Stimulated activated CD4-positive, alpha-beta T cell treated with anti-CD3 and anti-CD28 coated beads, Interleukin-1b, Interleukin-23, amount 100 ng/mL, for 4 hours (primary cell): Measurements from ENCODE around the gene PHF20.
"Not testable (repeated sequence)": the region's sequence is repeated elsewhere in the genome, so short reads cannot be mapped to it uniquely, and the experiment has no call there.

Experiments
- DNase-seq, 2 donors: peaks; one replicate each; pipeline ENCODE4 v3.0.0-alpha.2; 2020; ENCODE audit warnings: low read depth in 2 of 2

Gene PHF20

GRCh38 chr20:35839904-35840303 is 68.1 kb downstream of the PHF20 start:
- DNase-seq: no peak

DNA sequence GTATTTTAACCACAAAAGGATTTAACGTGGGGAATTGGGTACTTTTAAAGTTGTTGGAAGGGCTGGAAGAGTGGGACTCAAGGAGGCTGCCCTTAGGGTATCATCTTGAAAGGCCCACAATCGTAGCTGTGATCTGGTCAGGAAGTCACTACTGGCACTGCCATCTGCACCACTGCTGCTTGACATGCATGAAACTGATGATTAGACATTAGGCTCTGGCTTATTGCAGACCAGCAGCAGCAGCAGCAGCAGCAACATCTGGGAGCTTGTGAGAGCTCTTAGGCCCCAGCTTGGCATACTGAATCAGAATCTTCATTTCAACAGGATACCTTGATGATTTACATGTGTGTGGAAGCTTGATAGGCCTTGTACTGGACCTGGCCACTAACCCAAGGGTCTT is 68.6 kb downstream of the PHF20 start:
- no peak for DNase-seq

DNA sequence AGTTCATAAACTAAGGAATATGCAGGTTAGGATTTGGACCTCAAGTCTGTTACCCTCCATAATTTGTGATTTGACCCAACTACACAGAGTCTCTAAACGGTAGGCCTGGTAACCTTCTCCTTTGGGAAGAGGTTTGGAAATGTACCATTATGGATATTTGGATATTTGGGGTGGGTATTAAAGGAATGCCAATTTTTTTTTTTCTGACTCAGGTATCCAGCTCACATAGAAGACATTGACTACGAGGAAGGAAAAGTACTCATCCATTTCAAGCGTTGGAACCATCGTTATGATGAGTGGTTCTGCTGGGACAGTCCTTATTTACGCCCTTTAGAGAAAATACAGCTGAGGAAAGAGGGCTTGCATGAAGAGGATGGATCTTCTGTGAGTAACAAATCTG is 70.5 kb downstream of the PHF20 start:
- no peak for DNase-seq

GRCh38 chr20:35843894-35844293 is 72.1 kb downstream of the PHF20 start:
- not testable (repeated sequence) for DNase-seq

DNA sequence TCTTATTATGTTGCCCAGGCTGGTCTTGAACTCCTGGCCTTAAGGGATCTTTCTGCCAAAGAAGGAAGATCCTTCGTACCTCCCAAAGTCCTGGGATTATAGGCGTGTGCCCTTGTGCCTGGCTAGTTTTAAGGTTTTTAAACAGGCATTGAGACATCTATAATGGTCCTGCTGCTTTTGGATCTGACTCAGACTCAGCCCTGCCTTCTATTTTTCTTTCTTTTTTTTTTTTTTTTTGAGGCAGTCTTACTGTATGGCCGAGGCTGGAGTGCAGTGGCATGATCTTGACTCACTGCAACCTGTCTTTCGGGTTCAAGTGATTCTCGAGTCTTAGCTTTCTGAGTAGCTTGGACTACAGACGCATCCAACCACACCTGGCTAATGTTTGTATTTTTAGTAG is 73.7 kb downstream of the PHF20 start:
- DNase-seq: no peak

GRCh38 chr20:35849706-35850105 is 77.9 kb downstream of the PHF20 start:
- no peak for DNase-seq

DNA sequence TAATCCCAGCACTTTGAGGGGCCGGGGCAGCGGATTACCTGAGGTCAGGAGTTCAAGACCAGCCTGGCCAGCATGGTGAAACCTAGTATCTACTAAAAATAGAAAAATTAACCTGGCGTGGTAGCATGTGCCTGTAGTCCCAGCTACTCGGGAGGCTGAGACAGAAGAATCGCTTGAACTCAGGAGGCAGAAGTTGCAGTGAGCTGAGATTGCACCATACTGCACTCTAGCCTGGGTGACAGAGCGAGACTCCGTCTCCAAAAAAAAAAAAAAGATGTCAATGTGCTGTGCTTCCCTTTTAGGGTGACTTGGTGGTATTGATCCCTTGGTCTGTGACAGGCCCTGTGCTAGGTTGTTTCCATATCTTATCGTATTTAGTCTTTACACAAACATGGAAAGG is 79.8 kb downstream of the PHF20 start:
- DNase-seq: not testable (repeated sequence)

DNA sequence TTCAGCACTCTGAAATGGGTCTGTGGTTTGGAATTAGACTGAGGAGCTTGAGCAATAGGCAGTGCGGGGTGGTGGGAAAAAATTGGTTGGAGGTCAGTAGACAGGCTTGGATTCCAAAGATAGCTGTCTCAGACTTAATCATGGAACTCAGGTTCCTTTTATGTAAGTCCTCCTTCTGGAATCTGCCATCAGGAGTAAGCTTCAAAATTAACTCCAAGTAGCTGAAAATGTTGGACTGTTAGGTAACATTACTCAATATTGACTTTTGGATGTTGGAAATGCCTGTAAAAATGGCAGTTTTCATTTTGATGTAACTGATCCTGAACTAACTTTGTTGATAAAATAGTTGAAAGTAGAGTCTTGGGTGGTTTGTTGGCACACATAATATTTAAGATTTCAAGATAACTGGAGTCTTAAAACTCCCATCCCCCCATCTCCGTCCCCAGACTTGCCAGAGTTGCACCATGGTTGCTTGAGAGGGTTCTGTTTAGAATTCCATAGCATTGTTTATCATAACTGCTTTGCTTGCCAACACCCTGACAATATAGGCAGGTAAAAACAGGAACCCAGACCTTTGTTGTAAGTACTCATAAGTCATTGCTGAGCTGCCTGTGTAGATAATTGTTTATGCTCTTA is 83.0 kb downstream of the PHF20 start:
- DNase-seq: no peak

DNA sequence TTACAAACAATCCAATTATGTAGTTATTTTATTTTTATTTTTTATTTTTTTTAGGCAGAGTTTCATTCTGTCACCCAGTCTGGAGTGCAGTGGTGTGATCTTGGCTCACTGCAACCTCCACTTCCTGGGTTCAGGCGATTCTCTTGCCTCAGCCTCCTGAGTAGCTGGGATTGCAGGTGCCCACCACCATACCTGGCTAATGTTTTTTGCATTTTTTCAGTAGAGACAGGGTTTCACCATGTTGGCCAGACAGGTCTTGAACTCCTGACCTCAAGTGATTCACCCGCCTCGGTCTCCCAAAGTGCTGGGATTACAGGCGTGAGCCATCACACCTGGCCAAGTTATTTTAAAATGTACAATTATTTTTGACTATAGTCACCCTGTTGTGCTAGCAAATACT is 83.8 kb downstream of the PHF20 start:
- DNase-seq: not testable (repeated sequence)

DNA sequence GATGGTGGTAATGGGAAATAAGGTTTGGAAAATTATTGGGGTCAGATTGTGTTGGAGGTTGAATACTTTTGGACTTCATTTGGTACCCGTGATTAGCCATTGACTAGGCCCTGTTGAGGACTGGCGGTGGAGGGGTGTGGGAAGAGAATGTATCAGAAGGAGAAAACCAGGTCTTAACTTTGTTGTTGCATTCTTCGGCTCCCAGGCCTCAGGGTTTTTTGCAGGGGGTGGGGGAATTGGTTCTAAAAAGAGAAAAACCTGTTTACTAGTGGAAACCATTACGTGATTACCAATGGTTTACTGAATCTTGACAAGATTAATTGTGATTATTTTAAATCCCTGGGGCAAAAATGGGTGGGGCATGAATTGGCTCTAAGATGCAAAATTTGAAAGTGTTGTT is 85.1 kb downstream of the PHF20 start:
- no peak for DNase-seq

GRCh38 chr20:35866418-35867202 is 94.8 kb downstream of the PHF20 start:
- DNase-seq: no peak

DNA sequence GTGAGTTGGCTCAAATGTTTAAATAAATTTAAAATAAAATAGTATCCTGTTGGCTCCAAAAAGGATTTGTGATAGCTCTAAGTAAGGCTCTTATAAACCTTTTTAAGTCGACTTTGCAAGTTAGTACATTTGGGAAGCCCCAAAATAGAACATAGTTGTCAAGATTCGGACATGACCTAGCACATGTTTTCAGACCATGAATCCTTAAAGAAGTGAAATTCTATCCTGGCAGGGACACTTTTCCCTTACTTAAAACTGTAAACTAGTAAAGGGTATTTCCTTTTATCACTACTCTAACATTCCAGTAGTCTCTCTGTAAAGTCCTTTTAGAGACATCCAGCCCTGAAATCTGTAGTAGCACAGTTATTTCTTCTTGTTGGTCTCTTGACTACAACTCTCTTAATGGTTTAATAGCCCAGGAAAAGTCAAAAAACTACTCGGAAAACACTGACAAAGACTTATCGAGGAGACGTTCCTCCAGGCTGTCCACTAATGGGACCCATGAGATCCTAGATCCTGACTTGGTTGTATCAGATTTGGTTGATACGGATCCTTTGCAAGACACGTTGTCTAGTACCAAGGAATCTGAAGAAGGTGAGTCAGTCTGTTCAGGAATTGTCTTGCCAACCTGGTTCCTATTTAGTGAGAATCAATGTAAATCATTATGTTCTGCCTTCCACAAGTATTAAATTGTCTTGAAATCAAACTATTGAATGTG is 98.9 kb downstream of the PHF20 start:
- no peak for DNase-seq

DNA sequence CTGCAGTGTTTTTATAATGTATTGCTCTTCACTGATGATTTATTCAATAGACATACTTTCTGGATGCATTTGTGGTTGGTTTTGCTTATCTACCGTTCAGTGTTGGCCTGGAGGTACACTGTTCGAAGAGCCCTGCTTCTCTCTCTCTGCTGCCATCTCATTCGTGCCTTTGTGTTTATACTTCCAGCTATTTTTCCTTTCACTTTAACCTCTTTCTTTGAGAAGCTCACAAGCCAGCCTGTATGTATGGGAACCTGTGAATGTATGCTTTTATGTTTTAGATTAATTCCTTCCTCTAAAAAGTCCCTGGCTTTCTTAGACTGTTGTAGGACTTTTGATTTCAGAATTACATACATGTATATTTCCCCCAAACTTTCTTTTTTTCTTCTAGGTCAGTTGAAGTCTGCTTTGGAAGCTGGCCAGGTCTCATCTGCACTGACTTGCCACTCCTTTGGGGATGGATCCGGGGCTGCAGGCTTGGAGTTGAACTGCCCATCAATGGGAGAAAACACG is 99.5 kb downstream of the PHF20 start:
- DNase-seq: no peak

DNA sequence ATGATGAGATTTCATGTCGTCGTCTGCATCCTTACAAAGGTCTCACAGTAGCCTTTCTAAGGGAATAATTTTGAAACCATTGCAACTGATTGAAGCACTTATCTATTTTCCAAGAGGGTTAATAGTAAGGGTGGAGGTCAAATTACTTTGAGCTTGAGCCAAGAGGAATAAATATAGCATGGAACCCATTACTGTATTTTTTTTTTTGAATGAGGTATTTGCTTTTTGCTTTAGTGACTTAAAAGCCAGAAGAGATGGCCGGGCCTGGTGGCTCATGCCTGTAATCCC is 104.2 kb downstream of the PHF20 start:
- no peak for DNase-seq

- DNase-seq: no peak
Measured at GRCh38 chr20:35877611-35878010, 105.8 kb downstream of the PHF20 start.

GRCh38 chr20:35878113-35878625 is 106.4 kb downstream of the PHF20 start:
- DNase-seq: no peak

DNA sequence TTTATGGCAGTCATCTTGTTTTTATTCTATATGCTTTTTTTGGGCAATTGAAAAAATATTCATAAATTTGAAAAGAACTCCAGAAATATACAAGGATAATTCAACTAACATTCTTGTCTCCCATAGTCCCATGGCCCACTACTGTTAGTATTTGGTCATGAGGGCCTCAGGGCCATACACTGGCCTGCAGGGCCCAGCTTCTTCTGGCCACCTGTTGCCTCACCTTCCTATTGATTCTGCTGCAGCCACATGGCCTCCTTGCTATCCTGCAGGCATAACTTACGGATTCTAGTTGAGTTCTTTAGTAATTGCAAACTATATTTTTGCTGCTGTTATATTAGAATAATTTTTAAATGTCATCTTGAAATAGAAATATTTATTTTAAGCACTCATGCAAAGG is 109.9 kb downstream of the PHF20 start:
- DNase-seq: no peak

- not testable (repeated sequence) for DNase-seq
Measured at GRCh38 chr20:35882427-35883161, 110.8 kb downstream of the PHF20 start.

DNA sequence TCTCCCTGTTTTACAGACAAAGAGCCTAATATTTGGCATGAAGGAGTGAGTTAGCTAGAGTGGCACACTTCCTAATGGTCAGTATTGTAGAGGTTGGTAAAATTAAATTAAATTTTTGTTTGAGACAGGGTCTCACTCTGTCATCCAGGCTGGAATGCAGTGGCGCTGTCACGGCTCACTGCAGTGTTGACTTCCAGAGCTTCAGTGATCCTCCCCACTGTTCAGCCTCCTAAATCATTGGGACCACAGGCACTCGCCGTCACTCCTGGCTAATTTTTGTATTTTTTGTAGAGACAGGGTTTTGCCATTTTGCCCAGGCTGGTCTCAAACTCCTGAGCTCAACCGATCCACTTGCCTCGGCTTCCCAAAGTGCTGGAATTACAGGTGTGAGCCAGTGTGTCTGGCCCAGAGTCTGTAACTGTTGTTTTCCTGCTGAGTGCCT is 111.5 kb downstream of the PHF20 start:
- DNase-seq: no peak

DNA sequence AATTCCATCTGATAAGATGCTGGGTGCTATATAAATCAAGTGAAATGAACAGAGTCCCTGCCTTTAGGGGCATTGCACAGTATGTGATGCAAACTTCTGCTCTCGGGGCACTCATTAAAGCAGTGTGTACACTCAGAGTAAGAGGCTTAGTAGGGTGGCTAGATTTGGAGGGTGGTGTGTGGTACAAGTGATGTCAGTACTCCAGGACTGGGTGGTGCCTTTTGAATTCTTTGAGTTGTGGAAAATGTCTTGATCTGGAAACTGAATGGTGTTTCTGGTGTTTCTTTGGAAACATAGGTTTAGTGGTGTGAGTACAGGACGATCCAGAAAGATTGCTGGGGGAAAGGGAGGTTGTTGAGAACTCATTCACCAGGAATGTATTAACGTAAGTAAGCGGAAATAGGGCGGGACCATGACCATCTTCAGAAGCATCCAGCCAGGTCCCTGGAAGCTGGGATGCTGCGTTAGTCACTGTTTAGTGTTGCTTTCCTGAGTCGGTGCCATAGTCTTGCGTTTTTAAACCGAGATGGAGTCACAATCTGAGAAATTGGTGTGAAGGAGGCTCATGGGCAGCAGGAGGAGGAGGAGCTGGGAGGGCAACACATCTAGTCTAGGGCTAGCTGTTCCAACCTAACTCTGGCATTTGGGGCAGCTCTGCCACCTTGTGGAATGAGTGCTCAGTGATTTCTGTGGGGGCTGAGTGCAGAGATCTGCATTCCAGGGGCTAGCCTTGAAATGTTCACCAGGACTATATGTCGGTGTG is 112.1 kb downstream of the PHF20 start:
- DNase-seq: peak; percentile 38 to 39

DNA sequence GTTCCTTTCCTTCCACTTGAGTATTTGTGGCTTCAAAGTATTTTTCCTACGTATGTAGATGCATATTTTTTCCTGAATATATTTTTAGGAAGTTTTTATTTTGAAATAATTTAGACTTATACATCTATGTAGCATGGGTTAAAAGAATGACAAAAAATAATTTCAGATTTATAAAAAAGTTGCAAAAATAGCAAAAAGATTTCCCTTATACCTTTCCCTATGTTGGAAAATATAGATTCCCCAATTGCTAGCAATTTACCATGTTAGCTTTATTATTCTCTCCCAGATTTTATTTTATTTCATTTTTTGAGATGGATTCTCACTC is 112.7 kb downstream of the PHF20 start:
- no peak for DNase-seq
